Left lung (tissue), 10 donors: ENCODE results near the gene HOXC5. TPM values are rescaled to one million over a fixed set of nuclear protein-coding genes. Genes with fewer than 3 reads are reported as not detected.

Experiments
- ATAC-seq: fragments of 200-7000 bp; cut with Tn5 transposase; one replicate; pipeline ENCODE4 v1.9.1; 2020; ENCODE audit warnings: moderate library complexity
- DNase-seq, 4 donors: peaks; one replicate each; pipeline ENCODE4 v3.0.0-alpha.2; 2013 to 2020
- H3K27ac ChIP-seq, 2 donors: fragments of 200-600 bp; sonication (generic) in 1 of 2; one replicate each; pipeline versions ENCODE4 v1.5.0 to v1.8.0; 2020 to 2021
- H3K27me3 ChIP-seq, 2 donors: fragments of 200-600 bp; sonication (generic) in 1 of 2; one replicate each; pipeline versions ENCODE4 v1.5.0 to v1.8.0; 2020 to 2021
- H3K36me3 ChIP-seq, 2 donors: fragments of 200-600 bp; sonication (generic) in 1 of 2; one replicate each; pipeline versions ENCODE4 v1.5.0 to v1.8.0; 2020 to 2021
- H3K4me1 ChIP-seq, 2 donors: fragments of 200-600 bp; one replicate each; pipeline ENCODE4 v1.8.0; 2021
- H3K4me3 ChIP-seq, 2 donors: fragments of 200-600 bp; sonication (generic) in 1 of 2; one replicate each; pipeline versions ENCODE4 v1.5.0 to v1.8.0; 2020 to 2021; ENCODE audit warnings: mild to moderate bottlenecking in 1 of 2
- H3K9me3 ChIP-seq, 2 donors: fragments of 200-600 bp; sonication (generic) in 1 of 2; one replicate each; pipeline versions ENCODE4 v1.5.0 to v1.8.0; 2020 to 2021
- intact Hi-C, 2 donors: fragments of 100-400 bp; cut with DNase I; formaldehyde crosslinking; loops; one replicate each; pipeline versions ENCODE4 v1.11.2 to v1.14.2; 2022
- polyA plus RNA-seq, 6 donors: library from polyadenylated mRNA; unstranded; fragments of 120-200 nt; gene quantifications; one replicate each; pipeline ENCODE4 v1.2.1, GENCODE V29; 2013; ENCODE audit not compliant: insufficient read length in 6 of 6
- total RNA-seq, 2 donors: library from RNA; stranded (reverse); fragmentation: NEBNext Ultra II Directional; extraction: Animal tissue kit (Norgen Biotek cat#: 25700); gene quantifications; one replicate each; pipeline ENCODE4 v1.2.1, GENCODE V29; 2021
- TF ChIP-seq, protein P1 (sequence below), 2 donors: fragments of 200-600 bp; sonication (generic) in 1 of 2; IDR thresholded peaks; one replicate each; pipeline versions ENCODE4 v1.5.0 to v1.8.0; 2021; ENCODE audit warnings: antibody characterized with exemption in 2 of 2
- donor health status: DM: no; HTN: yes; CAD: no.
- donor health status: DM: no; HTN: no; CAD: no.

HOXC5 gene
- total and polyA plus RNA-seq, 8 donors = 0.11 to 0.38 (median 0.28) TPM

DNA sequence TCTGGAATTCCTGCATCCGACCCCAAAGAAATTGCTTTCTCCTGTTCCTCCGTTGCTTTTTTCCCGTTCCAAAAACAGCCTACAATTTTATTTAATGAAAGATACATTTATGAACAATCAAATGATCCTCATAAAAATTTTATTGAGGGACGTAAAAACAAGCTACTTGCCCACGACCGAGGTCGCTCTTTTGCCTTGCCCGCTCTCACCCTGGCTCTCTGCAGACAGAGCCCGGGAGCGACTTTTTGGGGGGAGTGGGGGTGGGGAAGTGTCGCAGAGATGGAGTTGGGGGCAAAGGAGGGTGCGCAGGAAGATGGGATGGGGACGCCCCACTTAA, 34.0 kb upstream of the HOXC5 start:
- no peaks in the 10 kb centered on the region for H3K36me3 ChIP-seq
- intact Hi-C loops = no loop called here
- H3K4me3 ChIP-seq = no peak overlapping the region
- no peak overlapping the region for H3K27ac ChIP-seq
- TF ChIP-seq, protein P1, sequence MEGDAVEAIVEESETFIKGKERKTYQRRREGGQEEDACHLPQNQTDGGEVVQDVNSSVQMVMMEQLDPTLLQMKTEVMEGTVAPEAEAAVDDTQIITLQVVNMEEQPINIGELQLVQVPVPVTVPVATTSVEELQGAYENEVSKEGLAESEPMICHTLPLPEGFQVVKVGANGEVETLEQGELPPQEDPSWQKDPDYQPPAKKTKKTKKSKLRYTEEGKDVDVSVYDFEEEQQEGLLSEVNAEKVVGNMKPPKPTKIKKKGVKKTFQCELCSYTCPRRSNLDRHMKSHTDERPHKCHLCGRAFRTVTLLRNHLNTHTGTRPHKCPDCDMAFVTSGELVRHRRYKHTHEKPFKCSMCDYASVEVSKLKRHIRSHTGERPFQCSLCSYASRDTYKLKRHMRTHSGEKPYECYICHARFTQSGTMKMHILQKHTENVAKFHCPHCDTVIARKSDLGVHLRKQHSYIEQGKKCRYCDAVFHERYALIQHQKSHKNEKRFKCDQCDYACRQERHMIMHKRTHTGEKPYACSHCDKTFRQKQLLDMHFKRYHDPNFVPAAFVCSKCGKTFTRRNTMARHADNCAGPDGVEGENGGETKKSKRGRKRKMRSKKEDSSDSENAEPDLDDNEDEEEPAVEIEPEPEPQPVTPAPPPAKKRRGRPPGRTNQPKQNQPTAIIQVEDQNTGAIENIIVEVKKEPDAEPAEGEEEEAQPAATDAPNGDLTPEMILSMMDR (IDR thresholded peaks at IDR 0.05) = no peak
- ATAC-seq (no peak), DNase-seq (no peak)
- H3K27me3 ChIP-seq = peaks cover 99 to 100% of the 10 kb centered on the region in 2 donors
- peaks cover 17 to 33% of the 10 kb centered on the region in 2 donors for H3K4me1 ChIP-seq
- H3K9me3 ChIP-seq = no peaks in the 10 kb centered on the region

GRCh38 chr12:53999559-54000115, 33.2 kb upstream of the HOXC5 start:
- Histone ChIP-seq H3K9me3 (no peaks in the 10 kb centered on the region), H3K4me3 (peak overlapping the region in 1 of 2 donors; percentile 17), H3K36me3 (no peaks in the 10 kb centered on the region), H3K4me1 (peaks cover 15 to 26% of the 10 kb centered on the region in 2 donors), H3K27ac (no peak overlapping the region), H3K27me3 (peaks cover 99 to 100% of the 10 kb centered on the region in 2 donors)
- peak in 1 of 4 donors; percentile 51 for DNase-seq
- intact Hi-C loops = loop anchor here in 1 of 2 donors (10.0 kb wide), 1 partner anchor 195 kb away; no protein-coding TSS in a partner anchor
- TF ChIP-seq, protein P1 (IDR thresholded peaks at IDR 0.05) = no peak
- ATAC-seq = no peak

DNA sequence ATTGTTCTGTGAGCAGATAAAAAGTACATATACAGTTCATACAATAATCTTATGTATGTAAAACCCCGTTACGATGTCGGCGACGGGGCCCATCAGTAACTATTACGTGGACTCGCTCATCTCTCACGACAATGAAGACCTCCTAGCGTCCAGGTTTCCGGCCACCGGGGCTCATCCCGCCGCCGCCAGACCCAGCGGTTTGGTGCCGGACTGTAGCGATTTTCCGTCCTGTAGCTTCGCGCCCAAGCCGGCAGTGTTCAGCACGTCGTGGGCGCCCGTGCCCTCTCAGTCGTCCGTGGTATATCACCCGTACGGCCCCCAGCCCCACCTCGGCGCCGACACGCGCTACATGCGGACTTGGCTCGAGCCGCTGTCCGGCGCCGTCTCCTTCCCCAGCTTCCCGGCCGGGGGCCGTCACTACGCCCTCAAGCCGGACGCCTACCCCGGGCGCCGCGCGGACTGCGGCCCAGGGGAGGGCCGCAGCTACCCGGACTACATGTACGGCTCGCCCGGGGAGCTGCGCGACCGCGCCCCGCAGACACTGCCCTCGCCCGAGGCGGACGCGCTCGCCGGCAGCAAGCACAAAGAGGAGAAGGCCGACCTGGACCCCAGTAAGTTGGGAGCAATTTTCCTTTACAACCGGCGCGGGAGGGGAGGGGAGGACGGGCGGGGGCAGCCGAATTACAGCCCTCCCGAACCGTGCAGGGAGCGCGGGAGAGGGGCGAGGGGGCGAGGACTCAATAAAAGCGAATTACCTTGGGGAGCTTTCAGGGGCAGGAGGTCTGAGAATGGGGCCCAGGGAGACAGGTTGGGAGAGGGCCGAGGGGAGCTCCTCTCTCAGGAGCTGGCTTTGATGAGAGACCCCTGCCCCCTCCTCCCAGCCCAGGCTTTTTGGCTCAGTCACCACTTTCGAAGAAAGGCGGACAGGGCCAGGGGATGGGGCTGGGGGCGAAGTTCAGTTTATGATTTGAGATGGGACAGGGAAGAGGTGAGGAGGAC, 32.4 kb upstream of the HOXC5 start, which contains the start of gene HOXC9:
Gene HOXC9, plus strand, starts transcription at position 46 of the 999 bp plus-strand sequence. Its CDS starts 28 bp downstream, at position 74.
- TF ChIP-seq, protein P1 (IDR thresholded peaks at IDR 0.05) = no peak
- H3K27me3 ChIP-seq = peaks cover 99 to 100% of the 10 kb centered on the region in 2 donors
- H3K36me3 ChIP-seq = no peaks in the 10 kb centered on the region
- peak within 1 kb of the TSS in 1 of 2 donors; percentile 17 for H3K4me3 ChIP-seq
- ATAC-seq = peak; percentile 14
- intact Hi-C loops = loop anchor here in 1 of 2 donors (10.0 kb wide), 1 partner anchor 194 kb away; no protein-coding TSS in a partner anchor
- peaks cover 8 to 18% of the 10 kb centered on the region in 2 donors for H3K4me1 ChIP-seq
- no peak within 1 kb of the TSS for H3K27ac ChIP-seq
- no peak for DNase-seq
- no peaks in the 10 kb centered on the region for H3K9me3 ChIP-seq

DNA sequence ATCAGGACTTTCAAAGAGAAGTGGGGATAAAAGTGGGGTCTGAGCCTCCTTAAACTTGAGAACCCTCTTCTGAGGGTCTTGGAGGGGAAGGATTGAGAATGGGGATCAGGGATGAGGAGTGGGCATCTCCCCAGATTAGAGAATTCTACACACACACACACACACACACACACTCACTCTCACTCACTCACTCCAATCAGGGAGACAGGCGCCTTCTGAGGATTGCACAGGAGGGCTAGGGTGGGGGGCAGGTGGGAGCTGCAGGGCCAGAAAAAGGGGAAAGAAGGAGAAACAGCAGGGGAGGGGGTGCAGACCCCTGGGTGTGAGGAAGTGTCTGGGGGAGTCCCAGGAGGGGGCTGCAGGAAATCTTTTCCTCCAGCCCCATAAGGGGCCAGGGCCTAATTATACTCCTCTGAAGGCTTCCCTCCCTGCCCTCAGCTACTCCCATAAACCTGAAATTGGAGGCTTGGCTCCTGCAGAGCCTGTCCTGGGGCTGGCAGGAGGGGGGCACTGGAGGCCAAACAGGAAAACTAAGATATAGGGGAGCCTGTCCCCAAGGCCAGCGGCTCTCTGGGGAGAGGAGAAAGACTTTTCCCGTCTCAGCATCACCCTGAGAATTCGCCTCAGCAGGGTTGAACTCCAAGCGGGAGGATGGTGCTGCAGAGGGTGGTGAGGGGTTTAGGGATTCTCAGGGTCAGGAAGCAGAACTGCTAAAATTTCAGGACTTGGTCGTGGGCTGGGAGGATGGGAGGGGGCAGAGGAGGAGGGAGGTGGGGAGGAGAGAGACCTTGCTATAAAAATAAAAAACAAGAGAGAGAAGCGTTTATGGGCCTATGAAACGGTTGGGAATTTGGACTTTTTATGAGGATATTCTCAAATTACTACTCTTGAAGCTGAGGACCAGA, 31.3 kb upstream of the HOXC5 start:
- TF ChIP-seq, protein P1 (IDR thresholded peaks at IDR 0.05) = no peak
- intact Hi-C loops = loop anchor here in 1 of 2 donors (10.0 kb wide), 1 partner anchor 193 kb away; no protein-coding TSS in a partner anchor
- Histone ChIP-seq H3K4me3 (no peak overlapping the region), H3K4me1 (peaks cover 11 to 18% of the 10 kb centered on the region in 2 donors), H3K36me3 (no peaks in the 10 kb centered on the region), H3K27me3 (peaks cover 98 to 100% of the 10 kb centered on the region in 2 donors), H3K9me3 (no peaks in the 10 kb centered on the region), H3K27ac (no peak overlapping the region)
- no peak for DNase-seq
- ATAC-seq = no peak
